ENCODE measurements around the gene GRAMD1C.
"Not testable (repeated sequence)": the region's sequence is repeated elsewhere in the genome, so short reads cannot be mapped to it uniquely, and the experiment has no call there.

The GRAMD1C gene

DNA sequence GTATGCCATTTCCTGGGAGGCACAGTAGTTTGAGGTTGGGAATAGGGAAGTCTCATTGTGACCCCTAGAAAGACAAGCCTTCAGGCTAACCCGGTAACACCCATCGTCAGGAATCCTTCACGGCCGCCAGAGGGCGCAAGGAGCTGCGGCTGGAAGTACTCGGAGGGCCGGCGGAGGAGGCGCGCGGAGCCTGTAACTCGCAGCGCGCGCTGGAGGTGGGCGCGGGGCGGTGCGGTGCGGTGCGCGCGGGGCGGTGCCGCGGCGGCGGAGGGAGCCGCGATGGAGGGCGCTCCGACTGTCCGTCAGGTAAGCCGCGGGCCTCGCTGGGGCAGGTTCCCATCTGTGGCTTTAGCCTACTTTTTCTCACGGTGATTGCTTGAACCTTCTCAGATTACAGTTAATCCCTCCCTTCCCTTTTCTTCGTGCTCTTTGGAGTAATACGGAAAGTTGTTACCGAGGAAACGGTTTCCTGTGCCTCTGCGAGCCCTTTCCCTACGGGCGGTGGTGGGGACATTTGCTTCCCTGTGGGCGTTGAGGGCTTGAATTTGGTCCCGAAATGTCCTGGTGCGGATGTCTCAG, at the start of gene GRAMD1C:
Gene GRAMD1C (plus strand): TSS at position 158 of the 579 bp plus-strand sequence. CDS start 122 bp downstream, at position 280.
- peak; percentile 58 for DNase-seq

DNA sequence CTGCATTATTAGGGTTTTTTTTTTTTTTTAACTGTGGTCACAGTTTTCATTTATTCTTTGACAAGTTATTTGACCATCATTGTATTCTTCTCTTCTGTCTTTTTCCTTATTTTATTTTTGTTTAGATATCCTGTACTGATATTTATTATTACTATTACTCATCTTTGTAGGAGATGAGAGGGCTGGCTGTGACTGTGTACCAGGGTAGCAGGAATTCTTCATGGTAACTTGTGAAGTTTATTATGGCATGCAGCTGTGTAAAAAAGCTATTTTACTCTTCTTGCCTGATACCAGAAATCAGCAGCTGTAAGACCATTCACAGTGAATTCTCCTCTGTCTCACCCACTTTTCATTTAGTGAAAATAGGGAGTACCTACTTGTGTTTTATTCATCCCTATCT, 47.2 kb upstream of the GRAMD1C start:
- DNase-seq: no peak

DNA sequence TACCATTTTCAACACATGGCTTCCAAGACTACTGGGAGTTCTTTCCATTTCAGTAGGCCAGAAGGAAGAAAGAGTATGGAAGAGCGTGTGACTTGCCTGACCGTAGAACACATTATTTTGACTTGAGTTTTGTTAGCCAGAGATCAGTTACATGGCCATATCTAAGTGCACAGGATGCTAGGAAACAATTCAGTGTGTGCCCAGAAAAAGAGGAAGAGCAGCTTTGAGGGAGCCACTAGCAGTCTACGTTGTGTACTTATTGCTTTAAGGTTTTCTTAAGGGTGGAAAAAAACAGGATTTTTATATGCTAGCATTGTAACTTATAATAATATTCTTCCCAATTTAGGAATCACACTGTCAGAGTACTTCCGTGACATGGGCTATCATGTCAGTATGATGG, 44.1 kb upstream of the GRAMD1C start:
- DNase-seq: no peak

DNA sequence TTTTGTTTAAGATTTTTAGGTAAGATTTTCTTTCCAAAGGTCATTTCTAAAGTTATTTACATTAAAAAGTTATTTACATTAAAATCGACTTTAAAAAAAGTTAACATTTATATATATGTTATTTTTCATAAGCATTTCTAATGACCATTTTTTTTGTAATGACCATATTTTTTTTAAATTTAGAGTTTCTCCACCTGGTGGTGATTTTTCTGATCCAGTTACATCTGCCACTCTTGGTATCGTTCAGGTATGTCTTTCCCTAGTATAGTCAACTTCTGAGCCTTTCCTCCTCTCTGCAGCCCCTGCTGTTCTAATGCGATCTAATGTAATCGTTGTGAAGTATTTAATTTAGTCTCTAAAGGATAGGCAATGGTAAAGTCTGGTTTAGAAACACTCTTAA, 42.9 kb upstream of the GRAMD1C start:
- no peak for DNase-seq

DNA sequence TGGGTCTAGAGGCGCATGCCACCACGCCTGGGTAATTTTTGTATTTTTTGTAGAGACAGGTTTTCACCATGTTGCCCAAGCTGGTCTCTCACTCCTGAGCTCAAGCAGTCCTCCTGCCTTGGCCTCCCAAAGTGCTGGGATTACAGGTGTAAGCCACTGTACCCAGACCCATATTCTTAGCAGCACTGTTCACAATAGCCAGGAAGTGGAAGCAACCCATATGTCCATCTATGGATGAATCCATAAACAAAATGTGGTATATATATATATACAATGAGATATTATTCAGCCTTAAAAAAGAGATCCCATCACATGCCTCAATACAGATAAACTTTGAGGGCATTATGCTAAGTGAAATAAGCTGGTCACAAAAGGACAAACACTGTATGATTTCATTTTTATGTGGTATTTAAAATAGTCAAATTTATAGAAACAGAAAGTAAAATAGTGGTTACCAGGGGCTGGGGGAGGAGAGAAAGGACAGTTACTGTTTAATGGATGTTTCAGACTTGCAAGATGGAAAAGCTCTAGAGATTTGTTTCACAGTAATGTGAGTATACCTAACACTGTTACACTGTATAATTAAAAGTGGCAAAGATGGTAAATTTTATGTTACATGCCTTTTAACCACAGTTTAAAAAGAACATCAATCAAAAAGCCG, 35.7 kb upstream of the GRAMD1C start:
- no peak for DNase-seq

DNA sequence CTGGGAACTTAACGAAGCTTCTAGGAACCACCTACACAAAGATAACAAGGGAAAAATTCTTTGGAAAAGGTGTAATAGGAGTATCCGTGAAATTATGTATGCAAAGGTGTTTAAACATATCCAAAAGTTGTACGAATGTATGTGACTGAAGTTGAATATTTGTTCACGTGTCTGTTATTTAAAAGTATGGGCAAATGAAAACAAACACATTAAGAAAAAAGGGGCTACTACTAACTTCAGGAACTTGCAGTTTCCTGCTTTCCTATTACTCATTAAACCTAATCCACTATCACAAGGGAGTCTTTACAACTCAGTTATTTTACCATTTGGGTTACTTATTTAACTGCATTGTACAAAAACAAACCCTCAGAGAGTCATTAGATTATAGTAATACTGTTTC, 33.9 kb upstream of the GRAMD1C start:
- DNase-seq: no peak

DNA sequence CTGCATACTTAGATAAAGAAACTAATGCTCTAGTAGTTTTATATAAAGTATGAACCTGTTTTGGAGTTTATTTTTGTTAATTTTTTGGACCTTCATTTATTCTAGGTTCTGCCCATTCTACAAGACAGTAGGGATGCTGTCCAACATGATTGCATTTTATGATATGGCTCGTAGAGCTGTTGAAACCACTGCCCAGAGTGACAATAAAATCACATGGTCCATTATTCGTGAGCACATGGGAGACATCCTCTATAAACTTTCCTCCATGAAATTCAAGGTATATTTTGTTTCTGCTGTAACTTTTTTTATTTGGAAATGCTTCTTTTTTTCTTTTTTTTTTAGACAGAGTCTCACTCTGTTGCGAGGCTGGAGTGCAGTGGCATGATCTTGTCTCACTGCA, 33.3 kb upstream of the GRAMD1C start:
- no peak for DNase-seq

DNA sequence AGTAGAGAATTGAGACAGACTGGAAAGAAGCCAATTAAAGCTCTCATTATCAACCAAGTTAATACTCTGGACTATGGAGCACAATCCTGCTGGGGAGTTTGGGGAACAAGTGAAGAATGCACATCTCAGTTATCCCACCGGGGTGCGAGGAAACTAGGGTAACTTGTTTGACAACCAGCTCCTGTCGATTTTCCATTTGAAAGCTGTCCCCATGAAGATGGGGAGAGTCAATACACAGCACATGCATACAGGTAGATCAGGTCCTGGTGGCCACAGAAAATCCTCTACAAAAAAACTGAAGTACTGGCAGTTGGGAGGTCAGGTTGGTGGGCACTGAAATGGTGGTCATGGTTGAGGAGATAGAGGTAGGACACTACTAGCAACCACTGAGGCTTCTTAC, 25.7 kb upstream of the GRAMD1C start:
- no peak for DNase-seq

DNA sequence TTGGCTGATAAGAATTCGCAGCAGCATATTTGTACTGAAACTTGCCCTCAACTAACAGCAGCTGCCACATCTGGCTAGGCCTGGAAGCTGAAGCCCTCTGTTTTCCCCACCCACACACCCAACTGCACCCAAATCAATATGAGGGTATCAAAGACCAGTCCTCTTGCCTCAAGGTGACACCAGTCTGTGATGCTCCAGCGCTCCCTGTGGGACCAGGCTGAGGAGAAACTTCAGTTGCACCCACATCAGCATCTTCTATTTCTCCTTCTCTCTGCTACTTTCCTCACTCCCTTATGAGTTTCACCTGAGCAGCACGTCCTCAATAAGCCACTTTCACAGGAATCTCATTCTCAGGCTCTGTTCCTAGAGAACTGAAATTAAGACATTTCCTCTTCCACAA, 18.7 kb upstream of the GRAMD1C start:
- no peak for DNase-seq

DNA sequence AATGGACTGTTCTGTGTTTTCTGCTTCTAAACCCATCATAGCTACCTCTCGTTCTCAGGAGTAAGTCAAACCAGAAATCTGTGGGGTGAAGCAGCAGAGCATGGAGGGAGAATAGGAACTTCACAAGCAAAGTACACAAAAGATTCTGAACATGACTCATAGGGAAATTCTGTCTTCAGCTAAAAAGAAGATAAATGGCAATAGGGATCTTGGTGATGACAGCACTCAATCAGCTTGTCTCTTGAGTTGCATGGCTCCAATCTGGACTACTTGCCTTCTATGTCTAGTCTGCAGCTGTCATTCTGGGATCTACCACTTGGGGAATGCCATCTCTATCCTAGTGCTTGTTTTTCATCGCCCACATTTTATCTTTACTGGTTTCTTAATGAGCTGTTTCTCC, 13.5 kb upstream of the GRAMD1C start:
- DNase-seq: no peak

DNA sequence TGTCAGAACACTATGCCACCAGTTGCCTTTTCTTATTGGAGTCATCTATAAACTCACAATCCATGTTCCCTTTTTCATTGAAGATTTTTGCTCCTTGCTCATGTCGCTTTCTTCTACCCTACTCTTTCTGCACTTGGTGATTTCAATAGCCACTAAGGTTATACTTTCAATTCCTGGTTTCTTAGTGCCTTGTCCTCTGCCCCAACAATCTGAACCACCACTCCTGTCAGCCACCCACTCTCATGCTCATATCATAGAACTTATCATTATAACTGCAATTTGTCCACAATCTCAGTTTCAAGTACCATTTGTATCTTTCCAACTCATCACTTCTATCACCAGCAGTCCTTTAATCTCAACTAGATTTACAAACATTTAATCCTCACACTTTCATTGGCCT, 10.0 kb upstream of the GRAMD1C start:
- DNase-seq: no peak

DNA sequence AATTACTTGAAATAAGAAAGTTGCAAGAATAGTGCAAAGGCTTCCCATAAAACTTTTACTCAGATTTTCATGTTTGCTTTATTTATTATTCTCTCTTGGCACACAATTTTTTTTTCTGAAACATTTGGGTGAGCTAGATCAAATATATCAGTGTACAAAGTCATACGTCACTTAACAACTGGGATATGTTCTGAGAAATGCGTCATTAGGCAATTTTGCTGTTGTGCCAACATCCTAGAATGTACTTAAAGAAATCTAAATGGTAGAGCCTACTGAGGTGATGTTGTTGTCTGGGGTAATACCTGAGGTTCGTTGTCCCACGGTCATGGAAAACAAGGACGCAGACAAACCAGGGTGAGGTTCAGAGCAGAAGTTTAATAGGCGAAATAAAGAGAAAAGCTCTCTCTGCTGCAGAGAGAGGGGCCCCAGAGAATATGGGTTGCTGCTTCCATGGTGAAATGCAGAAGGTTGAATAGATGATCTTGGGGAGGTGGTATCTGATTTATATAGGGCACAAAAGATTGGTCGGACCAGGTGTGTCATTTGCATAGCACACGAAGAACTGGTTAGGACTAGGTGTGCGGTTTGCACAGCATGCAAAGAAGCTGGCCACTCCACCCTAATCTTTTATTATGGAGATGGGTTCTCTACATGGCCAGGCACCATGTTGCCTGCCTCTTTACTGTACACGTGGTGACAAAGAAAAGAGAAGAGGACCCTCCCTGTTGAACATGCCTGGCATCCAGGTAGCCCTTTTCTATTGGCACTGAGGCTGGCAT, 8.8 kb upstream of the GRAMD1C start:
- DNase-seq: no peak

DNA sequence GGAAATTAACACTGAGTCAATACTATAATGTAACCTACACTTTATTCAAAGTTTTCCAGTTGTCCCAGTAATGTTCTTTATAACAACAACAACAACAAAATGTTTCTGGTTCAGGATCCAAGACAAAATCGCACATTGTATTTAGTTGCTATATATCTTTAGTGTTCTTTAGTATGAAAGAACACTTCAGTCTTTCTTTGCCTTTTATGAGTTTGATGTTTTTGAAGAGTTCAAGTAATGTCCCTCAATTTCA, 7.6 kb upstream of the GRAMD1C start:
- no peak for DNase-seq

DNA sequence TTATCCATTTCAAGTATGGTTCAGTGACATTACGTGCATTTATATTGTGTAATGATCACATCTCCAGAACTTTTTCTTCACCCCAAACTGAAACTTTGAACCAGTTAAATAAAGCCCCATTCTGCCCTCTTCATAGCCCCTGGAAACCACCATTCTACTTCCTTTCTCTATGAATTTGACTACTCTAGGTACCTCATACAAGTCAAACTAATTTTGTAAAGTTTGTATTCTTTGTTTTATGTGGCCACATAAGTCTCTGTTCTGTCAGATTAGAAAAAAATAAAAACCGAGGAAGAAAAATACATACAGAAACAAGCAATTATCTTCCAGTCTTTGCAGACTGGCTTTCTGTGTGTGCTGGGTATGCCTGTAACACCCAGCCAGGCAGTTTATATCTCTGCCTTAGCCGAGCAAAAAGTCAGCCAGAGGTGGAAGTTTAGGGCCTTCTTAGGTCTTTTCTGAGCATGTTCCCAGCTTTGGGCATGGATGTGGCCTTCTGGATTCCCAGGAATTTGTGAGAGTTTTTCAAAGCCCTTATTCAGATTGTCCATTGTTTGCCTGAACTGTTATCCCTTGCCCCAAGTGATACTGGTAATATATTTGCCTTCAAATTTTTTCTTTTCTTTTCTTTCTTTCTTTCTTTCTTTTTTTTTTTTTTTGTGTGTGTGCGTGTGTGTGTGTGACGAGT, 6.0 kb upstream of the GRAMD1C start:
- DNase-seq: no peak

DNA sequence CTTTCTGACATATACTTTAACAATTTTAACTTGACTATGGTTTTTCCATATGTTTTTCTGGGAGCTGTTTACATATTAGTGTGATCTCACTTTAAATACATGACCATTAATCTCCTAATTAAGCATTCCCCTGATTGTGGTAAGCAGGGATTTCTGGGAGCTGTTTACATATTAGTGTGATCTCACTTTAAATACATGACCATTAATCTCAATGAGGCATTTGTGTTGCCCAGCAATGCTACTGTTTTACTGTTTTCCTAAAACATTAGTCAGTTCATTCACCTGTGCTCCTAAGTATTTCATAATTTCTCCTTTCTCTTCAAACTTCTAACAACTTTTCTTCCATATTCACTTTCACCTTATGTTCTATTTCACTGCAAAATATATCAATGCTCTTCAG, 3.6 kb upstream of the GRAMD1C start:
- no peak for DNase-seq

DNA sequence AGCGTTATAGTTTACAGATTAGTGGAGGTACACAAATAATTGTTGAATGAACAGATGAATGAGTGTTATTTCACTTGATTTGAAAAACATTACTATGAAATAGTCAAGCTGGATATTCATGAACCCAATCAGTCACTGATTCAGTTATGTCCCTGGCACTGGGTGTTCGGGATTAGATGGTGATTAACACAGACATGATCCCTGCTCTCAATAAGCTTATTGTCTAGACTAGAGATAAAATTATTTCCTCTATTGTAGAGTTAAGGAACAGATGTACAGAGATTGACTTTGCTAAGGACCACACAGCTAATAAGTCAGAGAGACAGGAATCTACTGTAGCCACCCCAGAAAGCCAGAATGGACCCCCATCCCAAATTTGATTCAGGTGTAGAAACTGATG, 963 bp downstream of the GRAMD1C start:
- DNase-seq: no peak

DNA sequence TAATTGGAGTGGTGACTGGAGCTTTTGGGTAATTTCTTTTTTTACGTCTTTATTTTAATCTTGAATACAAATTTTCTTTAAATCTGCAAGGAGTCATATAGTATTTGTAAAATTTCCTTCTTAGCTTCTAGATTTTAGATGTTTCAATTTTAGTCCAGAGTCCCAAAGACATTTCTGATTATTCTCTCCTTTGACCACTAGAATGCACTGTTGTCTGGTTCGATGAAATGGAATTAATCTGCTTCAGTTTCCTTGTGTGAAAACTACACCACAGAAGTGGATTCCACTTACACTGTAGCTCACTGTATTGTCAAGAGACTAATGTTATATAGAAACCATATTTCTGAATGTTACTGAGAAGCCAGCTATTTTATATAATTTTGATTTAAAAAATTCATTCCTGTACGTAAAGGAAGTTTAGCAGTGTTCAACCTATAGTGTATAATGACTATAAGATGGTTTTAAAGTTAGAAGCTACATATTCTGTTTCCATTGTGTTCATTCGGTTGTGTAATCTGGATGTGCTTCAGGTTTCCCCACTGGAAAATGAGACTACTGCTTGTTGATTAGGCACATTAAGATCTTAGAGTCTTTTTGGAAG, 6.1 kb downstream of the GRAMD1C start:
- no peak for DNase-seq

DNA sequence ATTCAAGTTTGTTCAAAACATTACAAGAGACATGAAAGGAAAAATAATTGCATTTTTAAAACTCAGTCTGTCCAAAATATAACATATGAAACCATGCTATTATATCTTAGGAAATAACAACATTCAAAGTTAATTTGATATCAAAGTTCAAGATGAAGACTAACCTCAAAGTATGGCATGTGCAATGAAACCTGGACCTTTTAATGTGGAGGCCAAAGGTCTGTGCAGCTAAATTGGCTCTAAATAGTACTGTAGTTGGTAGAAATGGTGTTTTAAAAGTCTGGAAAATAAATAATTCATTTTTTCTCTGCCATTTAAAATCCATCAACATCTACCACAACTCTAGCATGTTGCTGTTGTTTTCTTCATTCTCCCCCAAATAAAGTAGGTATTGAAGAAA, 8.7 kb downstream of the GRAMD1C start:
- DNase-seq: no peak

DNA sequence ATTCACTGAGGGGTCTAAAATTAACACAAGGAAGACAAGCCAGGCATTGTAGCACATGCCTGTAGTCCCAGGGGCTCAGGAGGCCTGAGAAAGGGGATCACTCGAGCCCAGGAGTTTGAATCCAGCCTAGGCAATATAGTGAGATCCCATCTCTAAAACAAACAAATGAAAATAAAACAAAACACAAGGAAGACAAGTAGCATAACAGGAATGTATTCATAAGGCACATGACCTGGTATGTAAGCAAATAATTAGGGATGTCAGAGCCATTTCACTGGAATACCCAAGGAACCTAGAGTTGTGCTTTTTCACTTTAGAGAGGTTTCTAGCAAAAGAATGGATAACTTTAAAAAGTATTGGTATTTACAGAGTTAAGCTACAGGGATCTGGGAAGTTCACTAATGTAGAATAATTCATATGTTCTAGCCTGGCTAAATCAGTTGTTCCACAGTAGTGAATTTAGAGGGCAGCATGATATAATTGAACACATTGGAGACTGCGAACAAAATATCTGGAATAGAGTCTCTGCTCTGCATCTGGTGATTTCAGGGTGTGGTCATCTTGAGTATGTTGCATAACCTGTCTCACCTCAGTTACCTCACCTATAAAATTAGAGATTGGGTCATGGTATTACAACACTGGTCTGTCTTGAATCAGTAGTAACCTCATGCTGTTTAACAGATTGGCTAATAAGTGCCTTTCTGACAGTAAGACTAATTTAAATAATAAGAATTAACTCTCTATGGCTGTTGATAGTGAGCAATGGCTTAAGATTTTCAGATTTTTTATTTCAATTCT, 9.3 kb downstream of the GRAMD1C start:
- DNase-seq: no peak

DNA sequence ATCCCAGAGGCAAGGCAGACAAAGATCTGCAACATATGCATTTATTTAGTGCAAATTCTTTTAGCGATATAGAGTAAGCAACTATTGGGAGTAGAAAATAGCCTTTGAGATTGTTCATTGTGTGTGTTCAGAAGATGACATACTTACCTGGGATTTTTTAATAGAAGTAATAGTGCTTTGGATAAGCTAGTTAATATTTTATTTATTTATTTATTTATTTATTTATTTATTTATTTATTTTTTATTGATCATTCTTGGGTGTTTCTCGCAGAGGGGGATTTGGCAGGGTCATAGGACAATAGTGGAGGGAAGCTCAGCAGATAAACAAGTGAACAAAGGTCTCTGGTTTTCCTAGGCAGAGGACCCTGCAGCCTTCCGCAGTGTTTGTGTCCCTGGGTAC, 10.5 kb downstream of the GRAMD1C start:
- DNase-seq: not testable (repeated sequence)

DNA sequence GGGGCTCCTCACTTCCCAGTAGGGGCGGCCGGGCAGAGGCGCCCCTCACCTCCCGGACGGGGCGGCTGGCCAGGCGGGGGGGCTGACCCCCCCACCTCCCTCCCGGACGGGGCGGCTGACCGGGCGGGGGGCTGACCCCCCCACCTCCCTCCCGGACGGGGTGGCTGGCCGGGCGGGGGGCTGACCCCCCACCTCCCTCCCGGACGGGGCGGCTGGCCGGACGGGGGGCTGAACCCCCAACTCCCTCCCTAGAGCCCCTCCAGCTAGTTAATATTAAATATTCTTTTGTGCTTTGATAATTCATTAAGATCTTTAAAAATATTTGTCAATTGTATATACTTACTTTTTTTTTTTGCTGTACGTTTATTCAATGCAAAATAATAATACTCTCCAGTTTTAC, 11.3 kb downstream of the GRAMD1C start:
- not testable (repeated sequence) for DNase-seq

DNA sequence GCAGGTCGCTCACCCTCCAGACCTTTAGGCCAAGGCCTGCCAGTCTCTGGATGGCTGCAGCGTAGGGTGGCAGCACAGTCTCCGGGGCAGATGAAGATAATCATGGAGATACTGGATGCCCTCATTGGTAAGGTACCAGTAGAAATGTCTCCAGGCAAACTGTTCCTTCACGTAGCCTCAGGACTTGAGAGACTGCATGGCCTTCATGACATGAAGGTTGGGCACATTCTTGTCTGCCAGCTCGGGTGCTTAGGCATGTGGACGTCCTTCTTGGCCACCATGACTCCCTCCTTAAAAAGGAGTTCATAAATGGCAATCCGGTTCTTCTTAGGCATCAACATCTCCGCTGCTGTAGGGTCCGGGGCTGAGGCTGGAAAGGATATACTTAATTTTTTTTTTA, 11.8 kb downstream of the GRAMD1C start:
- not testable (repeated sequence) for DNase-seq

DNA sequence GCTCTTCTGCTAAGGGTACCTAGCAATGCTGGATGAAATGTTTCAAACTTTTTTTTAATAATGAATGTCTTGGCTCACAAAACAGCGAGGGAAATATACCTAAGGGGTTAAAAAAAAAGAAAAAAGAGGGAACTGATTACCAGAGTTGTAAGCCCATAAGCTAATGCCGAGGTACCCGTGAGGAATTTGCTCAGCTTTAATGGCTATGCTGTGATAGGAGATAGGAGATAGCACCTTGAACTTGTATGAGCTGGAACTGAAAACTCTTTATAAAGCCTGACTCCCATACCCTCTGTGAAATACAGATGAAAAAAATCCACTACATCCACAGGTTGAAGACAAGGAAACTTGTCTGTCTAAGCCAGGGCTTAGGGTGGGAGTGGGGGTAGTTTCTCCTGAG, 13.9 kb downstream of the GRAMD1C start:
- no peak for DNase-seq
